ENCODE data around the gene HAPLN1. TPM values are rescaled to one million over a fixed set of nuclear protein-coding genes. Genes with fewer than 3 reads are reported as not detected.

The HAPLN1 gene
- total RNA-seq, 2 donors from 2014 or later, result 0.12 to 0.19 TPM

- no peaks in the 10 kb centered on the region for H3K36me3 ChIP-seq
- H3K4me3 ChIP-seq, result no peak overlapping the region
- H3K27ac ChIP-seq, result no peak overlapping the region
- H3K4me1 ChIP-seq, result no peaks in the 10 kb centered on the region
- no peak for DNase-seq (ENCODE audit: low spot score)
- H3K9me3 ChIP-seq, result peaks cover 0 to 13% of the 10 kb centered on the region in 2 donors
- no peaks in the 10 kb centered on the region for H3K27me3 ChIP-seq
- TF ChIP-seq CTCF (IDR thresholded peaks at IDR 0.05), result no peak
Observed at GRCh38 chr5:83708170-83708569, 12.5 kb downstream of the HAPLN1 start.

- Histone ChIP-seq H3K27me3 (no peaks in the 10 kb centered on the region), H3K4me1 (no peaks in the 10 kb centered on the region), H3K9me3 (peaks cover 0 to 13% of the 10 kb centered on the region in 2 donors), H3K27ac (no peak overlapping the region), H3K4me3 (no peak overlapping the region), H3K36me3 (no peaks in the 10 kb centered on the region)
- TF ChIP-seq CTCF (IDR thresholded peaks at IDR 0.05), result no peak
- DNase-seq (ENCODE audit: low spot score), result no peak
Observed at GRCh38 chr5:83703059-83703458, 17.6 kb downstream of the HAPLN1 start.

- no peaks in the 10 kb centered on the region for H3K36me3 ChIP-seq
- no peaks in the 10 kb centered on the region for H3K4me1 ChIP-seq
- no peak overlapping the region for H3K4me3 ChIP-seq
- H3K9me3 ChIP-seq, result peaks cover 0 to 8% of the 10 kb centered on the region in 2 donors
- no peak overlapping the region for H3K27ac ChIP-seq
- no peak for DNase-seq (ENCODE audit: low spot score)
- H3K27me3 ChIP-seq, result no peaks in the 10 kb centered on the region
- TF ChIP-seq CTCF (IDR thresholded peaks at IDR 0.05), result no peak
Observed at GRCh38 chr5:83701886-83702285, 18.8 kb downstream of the HAPLN1 start.

- Histone ChIP-seq H3K36me3 (no peaks in the 10 kb centered on the region), H3K4me1 (no peaks in the 10 kb centered on the region), H3K4me3 (no peak overlapping the region), H3K27ac (no peak overlapping the region), H3K27me3 (no peaks in the 10 kb centered on the region), H3K9me3 (no peaks in the 10 kb centered on the region)
- DNase-seq (ENCODE audit: low spot score), result no peak
- TF ChIP-seq CTCF (IDR thresholded peaks at IDR 0.05), result no peak
Observed at GRCh38 chr5:83689881-83690280, 30.8 kb downstream of the HAPLN1 start.

GRCh38 chr5:83688281-83688680, 32.4 kb downstream of the HAPLN1 start:
- TF ChIP-seq CTCF (IDR thresholded peaks at IDR 0.05), result no peak
- Histone ChIP-seq H3K9me3 (no peaks in the 10 kb centered on the region), H3K36me3 (no peaks in the 10 kb centered on the region), H3K27ac (no peak overlapping the region), H3K4me1 (no peaks in the 10 kb centered on the region), H3K4me3 (no peak overlapping the region), H3K27me3 (no peaks in the 10 kb centered on the region)
- no peak for DNase-seq (ENCODE audit: low spot score)

GRCh38 chr5:83687124-83687619, 33.5 kb downstream of the HAPLN1 start:
- H3K9me3 ChIP-seq, result no peaks in the 10 kb centered on the region
- no peak overlapping the region for H3K27ac ChIP-seq
- no peaks in the 10 kb centered on the region for H3K27me3 ChIP-seq
- no peak for TF ChIP-seq CTCF (IDR thresholded peaks at IDR 0.05)
- H3K36me3 ChIP-seq, result no peaks in the 10 kb centered on the region
- no peaks in the 10 kb centered on the region for H3K4me1 ChIP-seq
- H3K4me3 ChIP-seq, result no peak overlapping the region
- no peak for DNase-seq (ENCODE audit: low spot score)
